Stimulated activated CD8-positive, alpha-beta memory T cell treated with anti-CD3 and anti-CD28 coated beads, Interleukin-7, amount 100 ng/mL, for 24 hours (primary cell): ENCODE results near the gene RAB4A.

ENCODE experiments used
- DNase-seq: peaks from one replicate; pipeline ENCODE4 v3.0.0-alpha.2; 2020; ENCODE audit warnings: low read depth

The RAB4A gene

GRCh38 chr1:229244091-229244490, 26.8 kb upstream of the RAB4A start:
- no peak for DNase-seq

GRCh38 chr1:229247871-229248270, 23.0 kb upstream of the RAB4A start:
- DNase-seq = no peak

GRCh38 chr1:229248821-229249817, 21.8 kb upstream of the RAB4A start:
- DNase-seq = no peak

GRCh38 chr1:229249854-229250644, 20.9 kb upstream of the RAB4A start:
- no peak for DNase-seq

- no peak for DNase-seq
Measured at GRCh38 chr1:229251185-229251584, 19.7 kb upstream of the RAB4A start.

GRCh38 chr1:229252228-229252984, 18.5 kb upstream of the RAB4A start:
- no peak for DNase-seq

GRCh38 chr1:229253151-229253974, 17.5 kb upstream of the RAB4A start:
- DNase-seq = no peak

- no peak for DNase-seq
Measured at GRCh38 chr1:229254910-229255541, 15.9 kb upstream of the RAB4A start.

- peak; percentile 28 for DNase-seq
Measured at GRCh38 chr1:229258031-229258756, 12.7 kb upstream of the RAB4A start.

GRCh38 chr1:229258757-229259060, 12.2 kb upstream of the RAB4A start:
- DNase-seq = no peak

GRCh38 chr1:229260297-229260696, 10.6 kb upstream of the RAB4A start:
- no peak for DNase-seq

GRCh38 chr1:229262239-229262638, 8.7 kb upstream of the RAB4A start:
- no peak for DNase-seq

- DNase-seq = no peak
Measured at GRCh38 chr1:229263254-229263653, 7.7 kb upstream of the RAB4A start.

- no peak for DNase-seq
Measured at GRCh38 chr1:229264068-229264467, 6.8 kb upstream of the RAB4A start.

GRCh38 chr1:229264487-229264886, 6.4 kb upstream of the RAB4A start:
- no peak for DNase-seq

GRCh38 chr1:229266274-229266673, 4.6 kb upstream of the RAB4A start:
- DNase-seq = no peak

- DNase-seq = no peak
Measured at GRCh38 chr1:229266832-229267500, 3.9 kb upstream of the RAB4A start.

- no peak for DNase-seq
Measured at GRCh38 chr1:229268505-229268904, 2.4 kb upstream of the RAB4A start.

GRCh38 chr1:229271448-229272159, 693 bp downstream of the RAB4A start:
- DNase-seq = no peak
